HG03064 (cell line): ENCODE measurements around the gene SH3RF3.
A peak's percentile ranks its signal among the peaks of the same experiment; 100 is the strongest.

ENCODE experiments used
- ATAC-seq: cut with Tn5 transposase; IDR thresholded peaks from one replicate; pipeline ENCODE4 v1.9.1; 2021; ENCODE audit warnings: low read depth; ENCODE audit not compliant: unreplicated experiment

Gene SH3RF3

GRCh38 chr2:109501461-109501860, 372.5 kb downstream of the SH3RF3 start:
- ATAC-seq = no peak

- ATAC-seq = no peak
Measured at GRCh38 chr2:109503191-109503590, 374.2 kb downstream of the SH3RF3 start.

- no peak for ATAC-seq
Measured at GRCh38 chr2:109507217-109507616, 378.2 kb downstream of the SH3RF3 start.

- ATAC-seq = no peak
Measured at GRCh38 chr2:109507828-109508227, 378.8 kb downstream of the SH3RF3 start.

GRCh38 chr2:109508556-109508955, 379.6 kb downstream of the SH3RF3 start:
- no peak for ATAC-seq

GRCh38 chr2:109510136-109511028, 381.4 kb downstream of the SH3RF3 start:
- no peak for ATAC-seq

GRCh38 chr2:109511168-109511567, 382.2 kb downstream of the SH3RF3 start:
- ATAC-seq = no peak

- no peak for ATAC-seq
Measured at GRCh38 chr2:109512076-109512475, 383.1 kb downstream of the SH3RF3 start.

GRCh38 chr2:109513230-109513629, 384.2 kb downstream of the SH3RF3 start:
- ATAC-seq = no peak

GRCh38 chr2:109513749-109514588, 385.0 kb downstream of the SH3RF3 start:
- ATAC-seq = peak; percentile 63

GRCh38 chr2:109514857-109515256, 385.9 kb downstream of the SH3RF3 start:
- no peak for ATAC-seq

GRCh38 chr2:109516445-109517117, 387.6 kb downstream of the SH3RF3 start:
- no peak for ATAC-seq

- ATAC-seq = no peak
Measured at GRCh38 chr2:109517118-109517889, 388.3 kb downstream of the SH3RF3 start.

GRCh38 chr2:109519513-109519912, 390.5 kb downstream of the SH3RF3 start:
- ATAC-seq = no peak

- no peak for ATAC-seq
Measured at GRCh38 chr2:109521233-109522062, 392.4 kb downstream of the SH3RF3 start.

GRCh38 chr2:109522063-109522374, 393.0 kb downstream of the SH3RF3 start:
- no peak for ATAC-seq

- no peak for ATAC-seq
Measured at GRCh38 chr2:109523121-109523520, 394.1 kb downstream of the SH3RF3 start.

GRCh38 chr2:109523536-109524361, 394.7 kb downstream of the SH3RF3 start:
- ATAC-seq = no peak

GRCh38 chr2:109525836-109526235, 396.8 kb downstream of the SH3RF3 start:
- ATAC-seq = no peak
